ENCODE measurements around the gene LIPC.

The LIPC gene

GRCh38 chr15:58490888-58491473 lies 59.2 kb downstream of the LIPC start:
- H3K9me3 ChIP-seq (ENCODE audit: low read length), result no peaks in the 10 kb centered on the region
- no peak overlapping the region for H3K27ac ChIP-seq (ENCODE audit: low read depth, low read length)
- H3K4me1 ChIP-seq (ENCODE audit: insufficient read depth, low read length), result no peaks in the 10 kb centered on the region
- no peaks in the 10 kb centered on the region for H3K27me3 ChIP-seq (ENCODE audit: control insufficient read depth in 1 of 2, insufficient read depth in 2 of 2, low read length in 2 of 2)
- H3K9ac ChIP-seq (ENCODE audit: low read length), result no peak overlapping the region
- no peaks in the 10 kb centered on the region for H3K36me3 ChIP-seq (ENCODE audit: insufficient read depth, low read length)
- H3K4me3 ChIP-seq (ENCODE audit: low read depth in 1 of 2, low read length in 2 of 2), result no peak overlapping the region

GRCh38 chr15:58491499-58492202 lies 59.9 kb downstream of the LIPC start:
- Histone ChIP-seq H3K4me1 (ENCODE audit: insufficient read depth, low read length) (no peaks in the 10 kb centered on the region), H3K4me3 (ENCODE audit: low read depth in 1 of 2, low read length in 2 of 2) (no peak overlapping the region), H3K27ac (ENCODE audit: low read depth, low read length) (no peak overlapping the region), H3K9ac (ENCODE audit: low read length) (no peak overlapping the region), H3K9me3 (ENCODE audit: low read length) (no peaks in the 10 kb centered on the region), H3K27me3 (ENCODE audit: control insufficient read depth in 1 of 2, insufficient read depth in 2 of 2, low read length in 2 of 2) (no peaks in the 10 kb centered on the region), H3K36me3 (ENCODE audit: insufficient read depth, low read length) (no peaks in the 10 kb centered on the region)

GRCh38 chr15:58492661-58493397 lies 61.0 kb downstream of the LIPC start:
- Histone ChIP-seq H3K4me1 (ENCODE audit: insufficient read depth, low read length) (no peaks in the 10 kb centered on the region), H3K27ac (ENCODE audit: low read depth, low read length) (no peak overlapping the region), H3K9ac (ENCODE audit: low read length) (no peak overlapping the region), H3K9me3 (ENCODE audit: low read length) (no peaks in the 10 kb centered on the region), H3K4me3 (ENCODE audit: low read depth in 1 of 2, low read length in 2 of 2) (no peak overlapping the region), H3K27me3 (ENCODE audit: control insufficient read depth in 1 of 2, insufficient read depth in 2 of 2, low read length in 2 of 2) (no peaks in the 10 kb centered on the region), H3K36me3 (ENCODE audit: insufficient read depth, low read length) (no peaks in the 10 kb centered on the region)

GRCh38 chr15:58494567-58494966 lies 62.8 kb downstream of the LIPC start:
- H3K36me3 ChIP-seq (ENCODE audit: insufficient read depth, low read length), result no peaks in the 10 kb centered on the region
- no peak overlapping the region for H3K27ac ChIP-seq (ENCODE audit: low read depth, low read length)
- H3K9me3 ChIP-seq (ENCODE audit: low read length), result no peaks in the 10 kb centered on the region
- H3K4me3 ChIP-seq (ENCODE audit: low read depth in 1 of 2, low read length in 2 of 2), result no peak overlapping the region
- H3K9ac ChIP-seq (ENCODE audit: low read length), result no peak overlapping the region
- H3K4me1 ChIP-seq (ENCODE audit: insufficient read depth, low read length), result no peaks in the 10 kb centered on the region
- no peaks in the 10 kb centered on the region for H3K27me3 ChIP-seq (ENCODE audit: control insufficient read depth in 1 of 2, insufficient read depth in 2 of 2, low read length in 2 of 2)

DNA sequence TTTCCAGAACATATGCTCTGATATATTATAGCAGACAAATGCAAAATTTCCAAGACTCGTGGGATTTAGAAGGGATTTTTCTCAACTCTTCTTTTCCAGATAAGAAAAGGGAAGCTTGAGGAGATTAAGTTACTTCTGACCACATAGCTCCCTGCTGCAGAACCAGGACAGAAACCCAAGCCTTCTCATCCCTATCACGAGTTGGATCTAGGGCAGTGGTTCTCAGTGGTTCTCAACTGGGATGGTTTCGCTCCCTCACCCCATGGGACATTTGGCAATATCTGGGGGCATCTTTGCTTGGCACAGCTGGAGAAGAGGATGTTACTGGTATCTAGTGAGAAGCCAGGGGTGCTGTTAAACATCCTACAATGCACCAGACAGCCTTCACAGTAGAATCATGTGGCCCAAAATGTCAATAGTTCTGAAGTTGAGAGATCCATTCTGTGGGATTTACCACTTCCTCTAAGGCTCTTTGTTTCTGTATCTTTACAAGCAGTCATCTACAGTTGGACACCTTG lies 64.2 kb downstream of the LIPC start:
- Histone ChIP-seq H3K27me3 (ENCODE audit: control insufficient read depth in 1 of 2, insufficient read depth in 2 of 2, low read length in 2 of 2) (no peaks in the 10 kb centered on the region), H3K4me3 (ENCODE audit: low read depth in 1 of 2, low read length in 2 of 2) (no peak overlapping the region), H3K9me3 (ENCODE audit: low read length) (no peaks in the 10 kb centered on the region), H3K27ac (ENCODE audit: low read depth, low read length) (no peak overlapping the region), H3K9ac (ENCODE audit: low read length) (no peak overlapping the region), H3K36me3 (ENCODE audit: insufficient read depth, low read length) (no peaks in the 10 kb centered on the region), H3K4me1 (ENCODE audit: insufficient read depth, low read length) (no peaks in the 10 kb centered on the region)

GRCh38 chr15:58497046-58497785 lies 65.4 kb downstream of the LIPC start:
- Histone ChIP-seq H3K4me1 (ENCODE audit: insufficient read depth, low read length) (no peaks in the 10 kb centered on the region), H3K27ac (ENCODE audit: low read depth, low read length) (no peak overlapping the region), H3K9me3 (ENCODE audit: low read length) (no peaks in the 10 kb centered on the region), H3K9ac (ENCODE audit: low read length) (no peak overlapping the region), H3K27me3 (ENCODE audit: control insufficient read depth in 1 of 2, insufficient read depth in 2 of 2, low read length in 2 of 2) (no peaks in the 10 kb centered on the region), H3K4me3 (ENCODE audit: low read depth in 1 of 2, low read length in 2 of 2) (no peak overlapping the region), H3K36me3 (ENCODE audit: insufficient read depth, low read length) (no peaks in the 10 kb centered on the region)

GRCh38 chr15:58498821-58499580 lies 67.2 kb downstream of the LIPC start:
- Histone ChIP-seq H3K9me3 (ENCODE audit: low read length) (no peaks in the 10 kb centered on the region), H3K4me1 (ENCODE audit: insufficient read depth, low read length) (no peaks in the 10 kb centered on the region), H3K27me3 (ENCODE audit: control insufficient read depth in 1 of 2, insufficient read depth in 2 of 2, low read length in 2 of 2) (no peaks in the 10 kb centered on the region), H3K4me3 (ENCODE audit: low read depth in 1 of 2, low read length in 2 of 2) (no peak overlapping the region), H3K36me3 (ENCODE audit: insufficient read depth, low read length) (no peaks in the 10 kb centered on the region), H3K27ac (ENCODE audit: low read depth, low read length) (no peak overlapping the region), H3K9ac (ENCODE audit: low read length) (no peak overlapping the region)

DNA sequence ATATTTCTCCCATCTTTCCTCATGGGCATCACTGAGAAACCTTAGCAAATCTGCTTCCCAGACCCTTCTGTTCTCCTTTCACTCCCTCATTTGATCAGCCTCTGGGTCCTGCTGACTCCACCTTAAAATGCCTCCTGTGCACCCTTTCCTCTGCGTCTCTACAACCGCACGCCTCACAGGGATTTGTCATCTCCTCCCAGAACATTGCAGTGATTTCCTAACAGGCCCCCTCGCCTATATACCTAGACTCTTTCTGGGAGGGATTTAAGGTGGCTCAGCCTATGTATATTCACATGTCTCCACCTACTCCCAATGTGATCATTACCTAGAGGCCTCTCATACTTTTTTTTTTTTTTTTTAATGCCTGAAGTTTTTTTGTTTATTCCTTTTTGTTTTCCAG lies 69.2 kb downstream of the LIPC start:
- H3K4me1 ChIP-seq (ENCODE audit: insufficient read depth, low read length), result no peaks in the 10 kb centered on the region
- no peaks in the 10 kb centered on the region for H3K36me3 ChIP-seq (ENCODE audit: insufficient read depth, low read length)
- H3K4me3 ChIP-seq (ENCODE audit: low read depth in 1 of 2, low read length in 2 of 2), result no peak overlapping the region
- no peak overlapping the region for H3K9ac ChIP-seq (ENCODE audit: low read length)
- no peaks in the 10 kb centered on the region for H3K27me3 ChIP-seq (ENCODE audit: control insufficient read depth in 1 of 2, insufficient read depth in 2 of 2, low read length in 2 of 2)
- no peak overlapping the region for H3K27ac ChIP-seq (ENCODE audit: low read depth, low read length)
- no peaks in the 10 kb centered on the region for H3K9me3 ChIP-seq (ENCODE audit: low read length)

- H3K4me1 ChIP-seq (ENCODE audit: insufficient read depth, low read length), result no peaks in the 10 kb centered on the region
Measured at GRCh38 chr15:58501636-58502188, 69.9 kb downstream of the LIPC start.

GRCh38 chr15:58503139-58504027 lies 71.6 kb downstream of the LIPC start:
- Histone ChIP-seq H3K27ac (ENCODE audit: low read depth, low read length) (no peak overlapping the region), H3K9me3 (ENCODE audit: low read length) (no peaks in the 10 kb centered on the region), H3K27me3 (ENCODE audit: control insufficient read depth in 1 of 2, insufficient read depth in 2 of 2, low read length in 2 of 2) (no peaks in the 10 kb centered on the region), H3K4me3 (ENCODE audit: low read depth in 1 of 2, low read length in 2 of 2) (no peak overlapping the region), H3K9ac (ENCODE audit: low read length) (no peak overlapping the region), H3K36me3 (ENCODE audit: insufficient read depth, low read length) (no peaks in the 10 kb centered on the region), H3K4me1 (ENCODE audit: insufficient read depth, low read length) (no peaks in the 10 kb centered on the region)

More at GRCh38 chr15:58501636-58502188, 69.9 kb downstream of the LIPC start:
- Histone ChIP-seq H3K9me3 (ENCODE audit: low read length) (no peaks in the 10 kb centered on the region), H3K27me3 (ENCODE audit: control insufficient read depth in 1 of 2, insufficient read depth in 2 of 2, low read length in 2 of 2) (no peaks in the 10 kb centered on the region), H3K4me3 (ENCODE audit: low read depth in 1 of 2, low read length in 2 of 2) (no peak overlapping the region), H3K9ac (ENCODE audit: low read length) (no peak overlapping the region), H3K36me3 (ENCODE audit: insufficient read depth, low read length) (no peaks in the 10 kb centered on the region), H3K27ac (ENCODE audit: low read depth, low read length) (no peak overlapping the region)

All from muscle layer of colon (tissue), 2 donors.